ENCODE results near the gene PLPP4. TPM values are rescaled to one million over a fixed set of nuclear protein-coding genes. Genes with fewer than 3 reads are reported as not detected.

PLPP4 gene
- total RNA-seq, 1 experiment from 2014 or later, result 1.3 TPM

GRCh38 chr10:120490288-120490687, 33.3 kb downstream of the PLPP4 start:
- no peak for DNase-seq (ENCODE audit: unreplicated experiment)
- H3K9me3 Mint-ChIP-seq (ENCODE audit: unreplicated experiment), result no peaks in the 10 kb centered on the region
- H3K27ac Mint-ChIP-seq (ENCODE audit: low read depth, unreplicated experiment), result no peak overlapping the region
- ChIA-PET POLR2A (no interaction called here), CTCF (no interaction called here)
- no peak for TF ChIP-seq CTCF (IDR thresholded peaks at IDR 0.05; ENCODE audit: unreplicated experiment)
- intact Hi-C loops (cut with micrococcal nuclease), result no loop called here
- H3K36me3 Mint-ChIP-seq (ENCODE audit: insufficient read depth, unreplicated experiment), result no peaks in the 10 kb centered on the region
- no peaks in the 10 kb centered on the region for H3K27me3 Mint-ChIP-seq (ENCODE audit: insufficient read depth, unreplicated experiment)
- BruUV-seq (replicated peaks), result no TSS peak
- no peaks in the 10 kb centered on the region for H3K4me1 Mint-ChIP-seq (ENCODE audit: insufficient read depth, unreplicated experiment)
- H3K4me3 Mint-ChIP-seq (ENCODE audit: unreplicated experiment), result no peak overlapping the region

- no peak overlapping the region for H3K4me3 Mint-ChIP-seq (ENCODE audit: unreplicated experiment)
- ChIA-PET CTCF (no interaction called here), POLR2A (interaction anchor here (0.6 kb wide), 1 partner anchor 469 kb away, joined by 4 read pairs; no protein-coding TSS in a partner anchor)
- H3K27me3 Mint-ChIP-seq (ENCODE audit: insufficient read depth, unreplicated experiment), result no peaks in the 10 kb centered on the region
- H3K27ac Mint-ChIP-seq (ENCODE audit: low read depth, unreplicated experiment), result no peak overlapping the region
- H3K4me1 Mint-ChIP-seq (ENCODE audit: insufficient read depth, unreplicated experiment), result no peaks in the 10 kb centered on the region
- H3K36me3 Mint-ChIP-seq (ENCODE audit: insufficient read depth, unreplicated experiment), result no peaks in the 10 kb centered on the region
- DNase-seq (ENCODE audit: unreplicated experiment), result no peak
- no peak for TF ChIP-seq CTCF (IDR thresholded peaks at IDR 0.05; ENCODE audit: unreplicated experiment)
- intact Hi-C loops (cut with micrococcal nuclease), result no loop called here
- BruUV-seq (replicated peaks), result no TSS peak
- H3K9me3 Mint-ChIP-seq (ENCODE audit: unreplicated experiment), result no peaks in the 10 kb centered on the region
Observed at GRCh38 chr10:120492346-120492745, 35.3 kb downstream of the PLPP4 start.

- H3K9me3 Mint-ChIP-seq (ENCODE audit: unreplicated experiment), result no peaks in the 10 kb centered on the region
- no TSS peak for BruUV-seq (replicated peaks)
- no peaks in the 10 kb centered on the region for H3K27me3 Mint-ChIP-seq (ENCODE audit: insufficient read depth, unreplicated experiment)
- no peak for DNase-seq (ENCODE audit: unreplicated experiment)
- ChIA-PET CTCF (interaction anchor here (0.6 to 0.7 kb wide), 2 partner anchors 9 to 1647 kb away, joined by 3 read pairs; no protein-coding TSS in a partner anchor), POLR2A (interaction anchor here (0.6 kb wide), 1 partner anchor 801 kb away, joined by 4 read pairs; no protein-coding TSS in a partner anchor)
- H3K4me3 Mint-ChIP-seq (ENCODE audit: unreplicated experiment), result no peak overlapping the region
- no peaks in the 10 kb centered on the region for H3K36me3 Mint-ChIP-seq (ENCODE audit: insufficient read depth, unreplicated experiment)
- TF ChIP-seq CTCF (IDR thresholded peaks at IDR 0.05; ENCODE audit: unreplicated experiment), result no peak
- H3K4me1 Mint-ChIP-seq (ENCODE audit: insufficient read depth, unreplicated experiment), result no peaks in the 10 kb centered on the region
- no peak overlapping the region for H3K27ac Mint-ChIP-seq (ENCODE audit: low read depth, unreplicated experiment)
- intact Hi-C loops (cut with micrococcal nuclease), result no loop called here
Observed at GRCh38 chr10:120493411-120494312, 36.6 kb downstream of the PLPP4 start.

GRCh38 chr10:120494313-120494710, 37.3 kb downstream of the PLPP4 start:
- Mint-ChIP-seq H3K27me3 (ENCODE audit: insufficient read depth, unreplicated experiment) (no peaks in the 10 kb centered on the region), H3K4me3 (ENCODE audit: unreplicated experiment) (no peak overlapping the region), H3K4me1 (ENCODE audit: insufficient read depth, unreplicated experiment) (no peaks in the 10 kb centered on the region), H3K27ac (ENCODE audit: low read depth, unreplicated experiment) (no peak overlapping the region), H3K9me3 (ENCODE audit: unreplicated experiment) (no peaks in the 10 kb centered on the region), H3K36me3 (ENCODE audit: insufficient read depth, unreplicated experiment) (no peaks in the 10 kb centered on the region)
- ChIA-PET CTCF (no interaction called here), POLR2A (no interaction called here)
- BruUV-seq (replicated peaks), result no TSS peak
- TF ChIP-seq CTCF (IDR thresholded peaks at IDR 0.05; ENCODE audit: unreplicated experiment), result no peak
- intact Hi-C loops (cut with micrococcal nuclease), result no loop called here
- no peak for DNase-seq (ENCODE audit: unreplicated experiment)

All from MCF 10A (cell line).